NCI-H345 treated with DMSO at 0.1 percent for 48 hours (cell line): ENCODE results near the gene B9D2.
A peak's percentile ranks its signal among the peaks of the same experiment; 100 is the strongest.
"Not testable (repeated sequence)": the region's sequence is repeated elsewhere in the genome, so short reads cannot be mapped to it uniquely, and the experiment has no call there.

Experiments used
- DNase-seq: peaks from one replicate; lab custom pipeline; 2025; ENCODE audit not compliant: unreplicated experiment; lab: John Stamatoyannopoulos, UW

B9D2 gene

DNA sequence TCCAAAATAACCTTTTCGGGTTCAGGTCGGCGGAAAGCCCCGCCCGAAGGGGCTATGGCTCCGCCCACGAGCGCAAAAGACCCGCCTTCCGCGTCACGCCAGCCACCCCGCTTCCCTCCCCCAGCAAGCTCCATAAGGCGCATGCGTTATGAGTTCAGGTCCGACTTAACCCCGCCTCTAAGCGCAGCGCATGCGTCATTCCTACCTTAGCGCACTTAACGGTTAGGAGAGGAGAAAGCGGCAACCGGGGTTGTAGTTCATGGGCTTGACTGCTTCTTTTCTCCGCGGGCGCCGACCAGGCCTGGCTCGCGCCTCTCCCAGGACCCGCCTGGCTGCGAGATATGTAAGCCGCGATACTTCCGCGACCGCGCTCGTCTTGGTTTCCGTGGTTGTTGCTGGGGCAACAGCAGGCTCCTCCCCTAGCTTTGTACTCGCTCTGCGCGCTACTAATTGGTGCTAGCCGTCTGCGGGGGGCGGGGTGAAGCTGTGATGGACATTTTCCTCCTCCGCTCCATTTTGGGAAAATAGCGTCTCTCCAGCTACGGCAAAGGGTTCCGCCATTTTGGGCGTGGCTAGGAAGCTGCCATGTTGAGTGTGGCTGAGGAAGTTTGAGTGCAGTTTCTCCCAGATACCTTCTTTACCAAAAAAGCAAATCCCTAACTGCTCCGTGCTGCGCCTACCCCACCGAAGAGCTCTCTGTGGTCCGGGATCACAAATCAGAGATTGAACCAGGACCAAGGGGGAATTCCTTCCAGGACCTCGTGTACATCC lies at the start of gene B9D2:
Gene B9D2, minus strand, starts transcription at position 397 of the 771 bp plus-strand sequence. CDS start 630 bp downstream, outside the sequence.
- DNase-seq: peak; percentile 92

DNA sequence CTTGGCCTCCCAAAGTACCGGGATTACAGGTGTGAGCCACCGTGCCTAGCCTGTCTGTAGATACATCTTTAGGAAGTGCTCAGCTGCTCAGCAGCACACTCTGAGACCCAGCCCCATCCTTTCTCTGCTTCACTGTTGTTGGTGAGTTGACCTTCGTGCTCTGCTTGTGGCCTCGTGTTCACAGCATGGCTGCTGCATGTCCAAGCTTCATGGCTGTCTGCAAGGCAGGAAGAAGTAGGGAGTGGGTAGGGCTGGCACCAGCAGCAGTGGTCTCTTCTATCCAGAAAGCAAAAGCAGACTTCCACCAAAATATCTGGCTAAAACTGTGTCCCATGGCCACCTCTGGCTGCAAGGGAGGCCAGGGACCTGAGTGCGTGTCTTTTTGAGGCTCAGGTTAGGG lies 49.0 kb upstream of the B9D2 start:
- no peak for DNase-seq

DNA sequence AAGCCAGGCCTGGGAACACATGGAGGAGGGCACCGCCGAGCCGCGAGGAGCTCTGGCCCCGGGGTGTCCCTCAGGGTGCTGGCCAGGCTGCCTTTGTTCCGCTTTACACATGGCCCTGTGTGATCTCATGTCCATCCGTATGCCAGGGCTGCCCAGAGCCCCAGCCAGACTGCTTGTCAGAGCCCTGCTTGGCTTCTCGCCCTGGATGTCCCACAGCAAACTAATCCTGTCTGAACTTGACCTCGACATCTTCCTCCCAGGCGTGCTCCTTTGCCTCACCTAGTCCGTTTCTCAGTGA lies 48.0 kb upstream of the B9D2 start:
- DNase-seq: no peak

DNA sequence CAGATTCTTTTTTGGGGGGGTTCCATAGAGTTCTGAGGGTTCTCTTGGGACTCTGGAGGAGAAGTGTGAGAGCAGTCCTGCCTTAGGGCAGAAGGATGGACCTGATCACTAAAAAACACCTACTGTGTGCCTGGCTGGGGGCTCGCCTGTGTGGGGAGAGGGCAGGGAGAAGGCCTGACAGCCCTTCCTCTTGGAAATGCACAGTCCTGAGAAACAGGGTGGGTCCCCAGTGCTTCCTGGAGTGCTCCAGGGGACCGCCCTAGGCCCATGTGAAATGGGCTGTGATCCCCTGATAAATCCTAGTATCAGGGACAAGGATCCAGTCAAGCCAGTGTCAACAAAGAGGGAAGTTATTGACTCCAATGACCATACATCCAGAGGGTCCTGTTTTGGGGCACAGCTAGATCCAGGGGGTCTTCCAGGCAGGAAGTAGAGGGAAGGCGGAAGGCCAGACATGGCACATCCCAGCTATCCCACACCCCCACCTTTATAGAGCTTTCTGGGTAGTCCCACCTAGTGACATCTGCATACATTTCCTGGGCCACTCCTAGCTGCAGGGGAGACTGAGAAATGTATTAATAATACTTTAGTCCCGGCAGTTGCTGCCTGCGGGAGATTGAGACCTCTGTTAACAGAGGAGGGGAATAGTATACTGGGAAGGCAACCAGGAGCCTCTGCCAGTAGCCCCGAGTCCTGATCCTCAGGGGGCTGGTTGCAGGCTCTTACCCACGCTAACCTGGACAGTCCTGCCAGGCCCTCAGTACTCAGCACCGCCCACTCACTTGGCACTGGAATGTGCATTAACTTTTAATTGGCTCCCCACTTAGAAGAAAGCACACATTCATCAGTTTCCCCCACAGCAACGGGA lies 47.4 kb upstream of the B9D2 start:
- DNase-seq: no peak

DNA sequence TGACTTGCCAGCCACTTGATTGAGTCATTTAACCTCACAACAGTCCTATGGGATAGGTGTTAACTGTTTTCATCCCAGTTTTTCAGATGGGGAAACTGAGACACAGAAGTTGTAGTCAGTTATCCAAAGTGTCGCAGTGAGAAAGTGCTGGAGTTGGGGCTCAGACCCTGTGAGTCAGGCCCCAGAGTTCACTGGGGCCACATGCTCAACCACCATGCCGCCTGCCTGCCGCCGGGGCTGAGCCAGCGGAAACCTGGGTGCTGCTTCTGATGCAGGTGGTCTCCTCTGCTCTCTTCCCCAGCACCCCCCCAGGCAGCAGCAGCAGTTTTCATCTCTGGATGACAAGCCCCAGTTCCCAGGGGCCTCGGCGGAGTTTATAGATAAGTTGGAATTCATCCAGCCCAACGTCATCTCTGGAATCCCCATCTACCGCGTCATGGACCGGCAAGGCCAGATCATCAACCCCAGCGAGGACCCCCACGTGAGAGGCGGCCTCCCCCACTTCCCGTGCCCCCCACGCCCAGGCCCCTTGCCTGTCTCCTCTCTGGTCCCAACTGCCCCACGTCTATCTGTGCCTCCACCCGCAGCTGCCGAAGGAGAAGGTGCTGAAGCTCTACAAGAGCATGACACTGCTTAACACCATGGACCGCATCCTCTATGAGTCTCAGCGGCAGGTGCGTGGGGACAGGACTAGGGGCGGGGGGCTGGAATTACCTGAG lies 46.5 kb upstream of the B9D2 start:
- DNase-seq: no peak

DNA sequence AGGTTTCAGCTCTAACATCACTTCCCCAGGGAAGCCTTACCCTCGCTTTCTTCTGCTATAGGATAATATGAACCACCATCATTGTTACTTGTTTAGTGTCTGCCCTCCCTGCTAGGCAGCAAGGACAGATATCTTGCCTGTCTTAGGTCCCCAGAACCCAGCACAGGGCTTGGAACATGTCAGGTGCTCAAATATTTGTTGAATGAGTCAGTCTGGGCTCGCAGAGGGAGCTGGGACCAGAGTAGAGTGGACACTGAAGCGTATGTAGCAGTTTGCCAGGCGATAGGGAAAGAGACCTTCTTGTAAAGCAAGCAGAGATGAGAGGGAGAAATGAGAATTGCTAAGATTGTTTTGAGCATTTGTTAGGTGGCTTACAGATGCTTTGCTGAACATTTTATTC lies 45.3 kb upstream of the B9D2 start:
- no peak for DNase-seq

GRCh38 chr19:41408846-41409245 lies 44.9 kb upstream of the B9D2 start:
- not testable (repeated sequence) for DNase-seq

- no peak for DNase-seq
Measured at GRCh38 chr19:41408256-41408655, 44.3 kb upstream of the B9D2 start.

- no peak for DNase-seq
Measured at GRCh38 chr19:41407271-41407670, 43.3 kb upstream of the B9D2 start.

DNA sequence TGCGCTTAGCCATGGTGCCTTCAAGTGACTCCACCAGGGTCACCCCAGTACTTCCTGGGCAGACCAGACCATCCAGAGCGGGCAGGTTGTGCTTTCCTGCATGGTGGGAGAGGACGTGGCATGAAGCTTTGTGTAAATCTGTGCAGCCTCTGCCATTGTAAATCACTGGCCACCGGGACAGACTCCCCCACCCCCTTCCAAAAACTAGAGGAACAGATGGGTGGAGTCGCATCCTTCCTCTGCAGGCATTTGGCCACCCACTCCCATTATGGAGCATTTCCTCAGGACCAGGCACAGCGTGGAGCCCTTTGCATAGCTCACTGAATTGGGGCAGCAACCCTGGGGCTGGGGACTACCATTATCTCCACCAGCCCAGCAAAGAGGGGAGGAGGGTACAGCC lies 41.8 kb upstream of the B9D2 start:
- DNase-seq: no peak

- DNase-seq: no peak
Measured at GRCh38 chr19:41403181-41403970, 39.4 kb upstream of the B9D2 start.

GRCh38 chr19:41402010-41402409 lies 38.1 kb upstream of the B9D2 start:
- no peak for DNase-seq

GRCh38 chr19:41401483-41401882 lies 37.5 kb upstream of the B9D2 start:
- no peak for DNase-seq

DNA sequence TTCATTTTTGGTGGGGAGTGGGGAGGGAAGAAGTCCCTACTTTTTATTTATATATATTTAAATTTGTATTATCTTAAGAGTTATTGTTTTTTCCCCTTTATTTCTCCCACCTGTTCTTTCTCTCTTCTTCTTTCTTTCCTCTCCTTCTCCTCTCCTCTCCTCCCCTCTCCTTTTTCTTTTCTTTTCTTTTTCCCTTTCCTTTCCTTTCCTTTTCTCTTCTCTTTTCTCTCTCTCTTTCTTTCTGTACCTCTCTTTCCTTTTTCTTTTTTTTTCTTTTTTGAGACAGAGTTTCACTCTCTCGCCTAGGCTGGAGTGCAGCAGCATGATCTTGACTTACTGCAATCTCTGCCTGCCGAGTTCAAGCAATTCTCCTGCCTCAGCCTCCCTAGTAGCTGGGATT lies 35.6 kb upstream of the B9D2 start:
- DNase-seq: no peak

- DNase-seq: no peak
Measured at GRCh38 chr19:41399091-41399490, 35.1 kb upstream of the B9D2 start.

- DNase-seq: no peak
Measured at GRCh38 chr19:41398598-41398997, 34.6 kb upstream of the B9D2 start.

- no peak for DNase-seq
Measured at GRCh38 chr19:41398050-41398418, 34.1 kb upstream of the B9D2 start.

DNA sequence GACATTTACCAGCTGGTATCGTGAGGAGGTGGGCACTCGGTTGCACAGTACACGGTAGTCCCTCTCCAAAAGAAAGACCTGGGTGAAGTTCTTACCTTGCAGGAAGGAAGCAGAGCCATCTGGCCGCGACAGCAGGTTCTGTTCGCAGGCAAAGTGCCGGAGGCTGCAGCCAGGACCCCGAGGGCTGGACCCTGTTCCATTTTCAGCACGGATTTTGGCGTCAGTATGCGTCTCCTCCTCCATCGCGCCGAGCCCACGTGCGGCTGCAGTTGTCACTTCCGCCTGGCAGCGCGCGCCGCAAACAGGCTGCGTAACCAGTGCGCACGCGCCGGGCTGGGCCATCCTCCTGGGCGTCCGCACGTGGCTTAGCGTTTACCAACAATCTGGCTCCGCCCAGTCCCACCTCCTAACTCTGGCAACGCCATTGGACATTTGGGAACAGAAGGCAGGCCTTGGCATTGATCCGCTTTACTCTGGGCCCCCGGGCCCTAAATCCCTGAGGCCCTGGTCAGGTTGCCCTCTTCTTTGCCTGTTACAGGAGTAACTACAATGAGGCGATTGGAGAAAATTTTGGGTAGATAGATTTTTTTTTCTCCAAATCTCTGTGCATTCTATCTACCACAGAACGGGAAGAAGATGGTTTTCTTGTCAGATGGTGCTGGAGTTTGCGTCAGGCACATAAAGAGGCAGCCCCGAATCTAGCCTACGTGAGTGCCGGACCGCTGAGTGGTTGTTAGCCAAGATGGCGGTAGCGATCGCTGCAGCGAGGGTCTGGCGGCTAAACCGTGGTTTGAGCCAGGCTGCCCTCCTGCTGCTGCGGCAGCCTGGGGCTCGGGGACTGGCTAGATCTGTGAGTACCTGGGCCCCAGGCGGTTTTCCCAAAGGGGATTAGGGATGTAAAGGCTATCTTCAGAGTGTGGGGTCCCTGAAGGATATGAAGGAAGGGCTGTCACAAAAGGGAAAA lies 33.4 kb upstream of the B9D2 start, which contains the start of the genes BCKDHA and EXOSC5:
Gene BCKDHA, plus strand, starts transcription at position 733 of the 964 bp plus-strand sequence. Its CDS starts 10 bp downstream, at position 743.
Gene EXOSC5, minus strand, starts transcription at position 274 of the 964 bp plus-strand sequence. Its CDS starts 31 bp downstream, at position 243.
- peak; percentile 92 for DNase-seq

DNA sequence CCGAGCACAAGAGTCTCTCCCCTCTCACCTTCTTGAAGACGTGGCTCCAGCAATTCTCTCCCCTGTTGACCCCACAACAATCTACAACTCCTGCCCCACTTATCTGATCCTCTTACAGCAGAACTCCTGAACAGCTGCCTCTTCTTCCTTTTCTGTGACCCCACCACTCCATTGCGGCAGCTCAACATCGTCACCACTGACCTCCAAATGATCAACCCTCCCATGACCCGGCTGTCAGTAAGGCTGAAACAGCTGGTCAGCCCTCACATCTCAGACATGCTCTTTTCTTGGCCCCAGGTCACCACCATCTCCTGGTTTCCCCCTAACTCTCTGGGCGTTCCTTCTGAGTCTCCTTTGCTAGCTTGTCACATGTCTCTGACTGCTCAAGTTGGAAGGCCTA lies 31.4 kb upstream of the B9D2 start:
- no peak for DNase-seq

DNA sequence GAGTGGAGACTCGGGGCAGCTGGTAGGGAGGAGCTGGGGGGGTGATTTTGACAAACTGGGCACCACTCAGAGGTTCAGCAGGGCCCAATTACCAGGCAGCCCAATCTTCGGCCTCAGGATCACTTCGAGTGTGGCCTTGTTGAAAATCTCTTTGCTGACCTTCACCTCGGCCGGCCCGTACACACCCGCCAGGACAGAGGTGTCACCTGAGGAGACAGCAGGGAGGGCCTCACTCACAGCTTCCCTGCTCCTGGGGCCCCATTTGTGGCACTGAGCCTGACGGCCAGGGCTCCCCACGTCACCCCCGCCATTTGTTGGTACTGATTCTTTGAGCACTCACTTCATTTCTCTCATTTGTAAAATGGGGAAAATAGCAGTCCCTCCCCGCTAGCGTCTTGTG lies 28.8 kb upstream of the B9D2 start:
- no peak for DNase-seq
